Cardiac muscle cell (in vitro differentiated cells and primary cell): ENCODE measurements around the gene MRPL12. TPM values are rescaled to one million over a fixed set of nuclear protein-coding genes. Genes with fewer than 3 reads are reported as not detected.

Experiments used
- DNase-seq, 2 donors: peaks; one replicate each; pipeline versions ENCODE4 v3.0.0 to v3.0.0-alpha.2; 2010 to 2017; ENCODE audit warnings: low read depth in 1 of 2, low spot score in 1 of 2
- H3K27ac ChIP-seq: fragments of 200-600 bp; sonication (generic); 2 replicates; pipeline ENCODE4 v1.5.1; 2016
- H3K27me3 ChIP-seq: fragments of 200-600 bp; sonication (generic); 2 replicates; pipeline ENCODE4 v1.6.0; 2016; ENCODE audit warnings: control low read depth
- H3K36me3 ChIP-seq: fragments of 200-600 bp; sonication (generic); 2 replicates; pipeline ENCODE4 v1.5.1; 2016; ENCODE audit warnings: control low read depth
- H3K4me1 ChIP-seq: fragments of 200-600 bp; sonication (generic); 2 replicates; pipeline ENCODE4 v1.8.1; 2017; ENCODE audit warnings: low read depth, mild to moderate bottlenecking, mixed run types
- H3K4me3 ChIP-seq: fragments of 200-600 bp; sonication (generic); 2 replicates; pipeline ENCODE4 v1.5.1; 2016; ENCODE audit warnings: mild to moderate bottlenecking
- H3K9me3 ChIP-seq: fragments of 200-600 bp; sonication (generic); 2 replicates; pipeline ENCODE4 v1.5.1; 2017; ENCODE audit warnings: low read depth, mild to moderate bottlenecking, control low read depth
- CTCF ChIP-seq: IDR thresholded peaks from 2 replicates; pipeline ENCODE4 v1.5.1; 2012; ENCODE audit warnings: low read depth, mild to moderate bottlenecking, low read length
- polyA plus RNA-seq: library from polyadenylated mRNA; unstranded; fragments of >200 nt; fragmentation: Nextera tagmentation; extraction: Ambion mirVana; gene quantifications from 2 replicates; pipeline ENCODE4 v1.2.1, GENCODE V29; 2016
- total RNA-seq: library from RNA; depleted of rRNA; stranded (reverse); fragments of >200 nt; gene quantifications from 2 replicates; pipeline ENCODE4 v1.2.3, GENCODE V29; 2016

Gene MRPL12
- total and polyA plus RNA-seq, 2 experiments from 2014 or later = 47.5 to 222 TPM

DNA sequence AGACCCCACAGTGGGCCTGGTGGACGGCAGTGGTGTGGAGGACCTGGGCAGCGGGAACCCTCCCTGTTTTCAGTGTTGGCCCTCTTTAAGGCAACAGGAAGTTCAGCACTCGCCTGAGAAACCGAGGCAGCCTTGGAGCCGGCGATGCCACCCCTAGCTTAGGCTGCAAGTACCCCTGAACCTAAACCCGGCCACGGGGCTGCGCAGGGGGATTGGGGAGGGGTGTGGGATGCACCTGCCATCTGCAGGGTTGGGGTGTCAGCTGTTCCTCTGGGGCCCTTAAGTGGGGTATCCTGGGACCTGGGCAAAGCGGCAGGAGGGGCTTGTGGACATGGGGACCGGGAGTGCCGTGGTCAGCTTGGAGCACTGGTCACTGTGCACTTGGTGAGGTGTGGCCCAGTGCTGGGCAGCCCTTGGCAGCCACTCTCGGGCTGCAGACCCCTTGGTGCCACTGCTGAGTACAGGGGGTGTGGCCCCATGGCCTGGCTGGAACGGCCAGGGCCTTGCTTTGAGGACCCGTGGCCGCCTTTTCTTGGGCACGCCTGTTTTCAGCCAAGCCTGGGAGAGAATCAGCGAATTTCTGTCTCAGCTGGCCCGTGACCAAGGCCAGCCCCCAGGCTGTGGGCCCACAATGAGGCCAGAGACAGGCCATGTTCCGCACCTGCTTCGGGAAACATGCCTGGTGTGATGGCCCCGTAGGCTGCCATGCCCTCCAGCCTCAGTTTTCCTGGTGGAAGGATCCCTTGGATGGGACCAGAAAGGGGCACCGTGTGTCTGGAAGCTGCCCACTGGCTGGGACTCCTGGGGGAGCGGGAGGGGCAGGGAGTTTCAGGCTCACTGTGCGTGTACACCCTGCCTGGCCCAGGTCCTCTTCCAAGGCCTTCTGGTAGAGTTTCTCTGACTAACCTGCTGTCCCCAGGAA is 4.8 kb downstream of the MRPL12 start:
- no peak for TF ChIP-seq CTCF
- Histone ChIP-seq H3K36me3 (peaks cover 28% of the 10 kb centered on the region), H3K4me1 (peaks cover 12% of the 10 kb centered on the region), H3K27ac (peak overlapping the region; percentile 43), H3K4me3 (no peak overlapping the region), H3K9me3 (no peaks in the 10 kb centered on the region), H3K27me3 (no peaks in the 10 kb centered on the region)
- no peak for DNase-seq

DNA sequence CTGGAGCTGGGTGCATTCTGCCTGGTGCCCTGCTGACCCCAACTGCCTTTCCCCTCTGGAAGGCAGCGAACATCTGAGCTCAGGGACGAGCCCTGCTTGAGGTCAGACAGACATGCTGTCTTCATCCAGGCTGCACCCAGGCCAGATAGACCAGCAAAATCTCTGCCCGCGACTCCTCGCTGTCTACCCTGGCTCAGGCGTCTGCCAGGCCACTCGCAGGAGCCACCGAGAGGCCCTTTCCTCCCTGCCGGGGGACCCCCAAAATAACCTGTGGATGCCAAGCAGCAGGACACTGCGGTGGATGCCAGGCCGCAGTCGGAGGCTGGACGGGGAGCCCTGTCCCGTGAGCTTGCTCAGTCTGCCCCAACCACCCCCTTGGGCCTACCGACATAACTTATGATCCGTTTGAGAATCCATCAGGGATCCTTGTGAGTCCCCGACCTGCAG is 5.6 kb downstream of the MRPL12 start:
- H3K9me3 ChIP-seq = no peaks in the 10 kb centered on the region
- no peak overlapping the region for H3K4me3 ChIP-seq
- DNase-seq = no peak
- peaks cover 19% of the 10 kb centered on the region for H3K4me1 ChIP-seq
- peaks cover 28% of the 10 kb centered on the region for H3K36me3 ChIP-seq
- peak overlapping the region; percentile 43 for H3K27ac ChIP-seq
- TF ChIP-seq CTCF = no peak
- no peaks in the 10 kb centered on the region for H3K27me3 ChIP-seq

DNA sequence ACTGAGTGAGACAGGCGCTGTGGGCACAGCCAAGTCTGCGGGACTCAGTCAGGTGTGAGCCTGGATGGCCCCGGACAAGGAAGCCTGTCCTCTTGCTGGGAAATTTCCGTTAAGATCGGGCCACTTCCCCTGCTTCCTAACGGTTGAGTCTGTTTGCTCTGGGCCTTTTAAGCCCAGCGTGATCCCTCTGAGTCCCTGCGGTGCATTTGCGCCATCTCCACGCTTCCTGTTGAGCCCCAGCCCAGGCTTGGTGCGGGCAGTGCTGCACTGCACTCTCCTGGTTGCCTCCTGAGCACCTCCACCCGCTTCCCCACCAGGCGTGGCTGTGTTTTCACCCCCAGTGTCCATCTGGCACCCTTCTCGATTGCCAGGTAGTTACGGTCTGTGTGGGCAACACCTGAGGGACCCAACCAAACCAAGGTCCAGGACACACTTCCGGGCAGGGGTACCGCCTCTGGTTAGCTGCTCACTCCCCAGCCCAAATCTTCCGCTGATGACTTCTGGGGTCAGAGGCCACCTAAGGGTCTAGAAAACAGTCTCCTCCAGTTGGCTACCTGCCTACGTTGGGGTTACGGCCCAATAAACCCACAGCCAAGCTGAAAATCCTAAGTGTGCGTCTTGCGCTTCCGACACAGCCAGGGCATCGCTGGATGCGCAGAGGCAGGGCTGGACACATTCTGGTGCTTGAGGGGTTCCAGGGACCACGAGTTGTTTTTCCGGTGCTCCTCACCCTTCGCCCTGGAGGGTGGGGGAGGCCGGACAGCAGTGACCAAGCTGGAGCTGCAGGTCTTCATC is 7.5 kb downstream of the MRPL12 start:
- Histone ChIP-seq H3K4me3 (peak overlapping the region; percentile 89), H3K36me3 (peaks cover 18% of the 10 kb centered on the region)

DNA sequence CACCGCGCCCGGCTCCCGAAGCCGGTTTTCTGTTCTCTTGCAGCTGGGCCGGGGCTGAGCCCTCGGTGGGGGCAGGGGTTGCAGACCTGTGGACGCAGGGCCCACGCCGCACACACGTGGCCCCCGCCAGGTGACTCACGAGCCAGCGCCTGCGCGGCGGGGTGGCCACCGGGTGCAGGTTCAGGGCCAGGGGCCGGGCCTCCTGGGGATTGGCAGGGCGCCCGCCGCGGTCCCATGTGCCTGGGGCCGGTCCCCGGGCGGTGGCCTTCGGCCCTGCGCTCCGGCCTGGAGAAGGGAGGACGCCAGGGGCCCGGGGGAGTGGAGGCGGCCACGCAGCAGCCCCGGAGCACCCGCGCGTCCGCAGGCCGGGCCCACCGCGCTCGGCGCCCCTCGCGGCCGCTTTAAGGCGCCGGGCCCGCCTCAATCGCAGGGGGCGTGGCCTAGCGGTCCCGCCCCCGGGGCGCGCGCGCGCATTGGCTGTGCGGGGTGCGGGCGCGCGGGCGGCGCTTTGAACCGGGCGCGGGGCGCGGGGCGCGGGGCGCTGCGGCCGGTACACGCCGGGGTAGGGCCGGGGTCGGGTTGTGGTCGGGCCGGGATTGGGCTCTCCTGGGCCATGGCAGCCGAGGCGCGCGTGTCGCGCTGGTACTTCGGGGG is 8.8 kb downstream of the MRPL12 start, which contains the start of gene SLC25A10:
Gene SLC25A10 (plus strand): TSS at position 471 of the 654 bp plus-strand sequence. CDS start 143 bp downstream, at position 614.
- Histone ChIP-seq H3K36me3 (peaks cover 9% of the 10 kb centered on the region), H3K4me1 (peaks cover 20% of the 10 kb centered on the region), H3K27me3 (no peaks in the 10 kb centered on the region), H3K4me3 (peak within 1 kb of the TSS; percentile 89), H3K9me3 (no peaks in the 10 kb centered on the region), H3K27ac (peak within 1 kb of the TSS; percentile 50)
- TF ChIP-seq CTCF = no peak
- DNase-seq = peak; percentile 79 to 88

More for the DNA sequence above, 7.5 kb downstream of the MRPL12 start:
- Histone ChIP-seq H3K27me3 (no peaks in the 10 kb centered on the region), H3K9me3 (no peaks in the 10 kb centered on the region), H3K4me1 (peaks cover 20% of the 10 kb centered on the region), H3K27ac (no peak overlapping the region)
- TF ChIP-seq CTCF = no peak
- DNase-seq = peak in 1 of 2 donors; percentile 33

GRCh38 chr17:81712468-81713003 is 9.4 kb downstream of the MRPL12 start:
- DNase-seq = peak; percentile 32 to 54
- peak overlapping the region; percentile 50 for H3K27ac ChIP-seq
- TF ChIP-seq CTCF = no peak

More at GRCh38 chr17:81712468-81713003, 9.4 kb downstream of the MRPL12 start:
- H3K4me3 ChIP-seq = peak overlapping the region; percentile 89
- H3K9me3 ChIP-seq = no peaks in the 10 kb centered on the region
- H3K27me3 ChIP-seq = no peaks in the 10 kb centered on the region
- H3K36me3 ChIP-seq = peaks cover 3% of the 10 kb centered on the region
- peaks cover 20% of the 10 kb centered on the region for H3K4me1 ChIP-seq
